Measurements from ENCODE around the gene TAAR5. TPM values are rescaled to one million over a fixed set of nuclear protein-coding genes. Genes with fewer than 3 reads are reported as not detected.
A peak's percentile ranks its signal among the peaks of the same experiment; 100 is the strongest.
"Not testable (repeated sequence)": the region's sequence is repeated elsewhere in the genome, so short reads cannot be mapped to it uniquely, and the experiment has no call there.

The TAAR5 gene
- polyA plus RNA-seq, 1 donor = not detected

DNA sequence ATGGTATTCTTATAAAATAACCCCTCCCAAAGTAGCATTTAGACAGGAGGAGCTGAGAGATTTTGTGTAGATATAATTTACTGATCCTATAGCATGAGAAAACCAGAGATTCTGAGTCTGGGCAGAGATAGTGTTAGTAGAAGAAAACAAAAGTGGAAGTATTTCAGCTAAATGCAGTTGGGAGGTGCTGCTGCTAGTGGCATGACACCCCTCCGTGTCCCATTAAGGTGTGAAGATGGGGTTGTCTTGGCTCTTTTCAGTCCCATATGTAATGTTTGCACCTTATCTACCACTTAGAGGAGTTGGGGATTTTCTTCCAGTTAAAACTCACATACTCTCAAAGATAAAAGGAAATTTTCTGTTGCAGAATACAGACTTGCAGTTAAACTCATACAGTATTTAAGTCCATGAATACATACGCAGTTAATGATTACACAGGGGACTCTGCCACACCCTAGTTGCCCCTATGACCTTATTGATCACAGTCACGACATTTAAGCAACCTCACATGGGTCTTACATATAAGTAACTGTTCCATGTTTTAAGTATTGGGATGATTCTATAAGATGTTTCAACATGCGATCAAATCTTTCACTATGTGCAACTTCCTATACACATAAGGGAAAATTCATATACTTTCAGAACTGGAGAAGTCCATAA is 23.0 kb upstream of the TAAR5 start:
- Histone ChIP-seq H3K36me3 (ENCODE audit: control insufficient read depth, insufficient read depth, low read length) (no peaks in the 10 kb centered on the region), H3K4me1 (ENCODE audit: control insufficient read depth, insufficient read depth, low read length) (peaks cover 19% of the 10 kb centered on the region), H3K27ac (ENCODE audit: low read length) (peak overlapping the region; percentile 64), H3K4me3 (ENCODE audit: low read length) (no peak overlapping the region), H3K9me3 (ENCODE audit: control insufficient read depth, low read depth, low read length) (no peaks in the 10 kb centered on the region), H3K27me3 (ENCODE audit: control insufficient read depth, insufficient read depth, low read length) (no peaks in the 10 kb centered on the region)
- peak; percentile 38 to 83 for DNase-seq
- WGBS (ENCODE audit: insufficient coverage, low lambda C conversion rate) = 80% methylated on average over 1 of the region's 4 CpGs

DNA sequence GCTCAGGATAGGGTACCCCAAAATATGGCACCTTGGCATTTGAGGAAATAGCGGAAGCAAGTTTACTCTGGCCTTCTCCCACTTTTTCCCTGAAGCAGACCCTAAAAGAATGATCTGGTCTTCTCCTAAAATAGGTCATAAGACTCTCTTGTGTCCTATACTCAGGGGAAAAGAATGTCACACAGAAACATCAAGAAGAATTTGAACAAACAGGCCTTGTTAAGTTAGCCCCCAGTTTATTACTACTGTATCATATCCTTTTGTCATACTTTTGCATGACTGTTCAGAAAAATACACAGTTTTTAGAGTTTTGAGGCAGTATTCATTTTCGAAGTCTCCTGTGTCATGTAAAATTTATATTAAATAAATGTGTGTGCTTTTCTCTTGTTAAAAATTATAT is 22.1 kb upstream of the TAAR5 start:
- H3K4me3 ChIP-seq (ENCODE audit: low read length) = no peak overlapping the region
- H3K27me3 ChIP-seq (ENCODE audit: control insufficient read depth, insufficient read depth, low read length) = no peaks in the 10 kb centered on the region
- H3K9me3 ChIP-seq (ENCODE audit: control insufficient read depth, low read depth, low read length) = no peaks in the 10 kb centered on the region
- WGBS (ENCODE audit: insufficient coverage, low lambda C conversion rate) = 93% methylated on average over 2 of the region's 2 CpGs
- H3K4me1 ChIP-seq (ENCODE audit: control insufficient read depth, insufficient read depth, low read length) = peaks cover 26% of the 10 kb centered on the region
- no peak for DNase-seq
- peak overlapping the region; percentile 64 for H3K27ac ChIP-seq (ENCODE audit: low read length)
- H3K36me3 ChIP-seq (ENCODE audit: control insufficient read depth, insufficient read depth, low read length) = no peaks in the 10 kb centered on the region

DNA sequence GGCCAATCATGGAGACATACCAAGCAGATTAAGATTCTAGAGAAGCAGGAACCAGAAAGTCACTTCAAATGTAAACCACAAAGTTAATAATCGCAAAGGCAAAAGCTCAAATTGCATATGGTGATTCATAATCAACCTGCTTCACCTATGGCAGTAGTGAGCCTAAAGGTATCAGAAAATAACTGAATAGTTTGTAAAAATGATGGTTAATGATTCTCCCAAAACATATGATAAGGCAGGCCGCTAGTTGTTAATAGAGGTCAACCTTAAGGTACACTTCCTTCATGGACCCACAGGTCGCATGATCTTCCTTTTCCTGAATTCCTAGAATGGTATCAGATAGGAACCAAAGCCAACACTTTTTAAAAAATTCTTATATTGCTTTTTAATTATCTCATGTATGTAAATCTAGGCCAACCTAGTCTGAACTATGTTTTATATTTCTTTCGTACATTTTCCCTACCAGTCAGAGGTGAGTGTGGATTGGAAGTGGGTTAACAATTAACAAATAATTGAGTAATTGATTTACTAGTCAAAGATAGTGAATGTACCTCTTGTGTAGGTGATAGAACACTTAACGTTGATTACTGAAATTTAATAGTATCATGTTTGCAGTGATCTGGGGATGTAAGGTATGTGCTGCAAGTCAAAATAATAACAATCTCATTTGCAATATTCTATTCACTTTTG is 18.1 kb upstream of the TAAR5 start:
- peak overlapping the region; percentile 69 for H3K27ac ChIP-seq (ENCODE audit: low read length)
- H3K4me1 ChIP-seq (ENCODE audit: control insufficient read depth, insufficient read depth, low read length) = peaks cover 23% of the 10 kb centered on the region
- H3K9me3 ChIP-seq (ENCODE audit: control insufficient read depth, low read depth, low read length) = no peaks in the 10 kb centered on the region
- 50% methylated on average over 1 of the region's 5 CpGs for WGBS (ENCODE audit: insufficient coverage, low lambda C conversion rate)
- no peak overlapping the region for H3K4me3 ChIP-seq (ENCODE audit: low read length)
- peak; percentile 54 to 87 for DNase-seq
- H3K27me3 ChIP-seq (ENCODE audit: control insufficient read depth, insufficient read depth, low read length) = no peaks in the 10 kb centered on the region
- H3K36me3 ChIP-seq (ENCODE audit: control insufficient read depth, insufficient read depth, low read length) = no peaks in the 10 kb centered on the region

DNA sequence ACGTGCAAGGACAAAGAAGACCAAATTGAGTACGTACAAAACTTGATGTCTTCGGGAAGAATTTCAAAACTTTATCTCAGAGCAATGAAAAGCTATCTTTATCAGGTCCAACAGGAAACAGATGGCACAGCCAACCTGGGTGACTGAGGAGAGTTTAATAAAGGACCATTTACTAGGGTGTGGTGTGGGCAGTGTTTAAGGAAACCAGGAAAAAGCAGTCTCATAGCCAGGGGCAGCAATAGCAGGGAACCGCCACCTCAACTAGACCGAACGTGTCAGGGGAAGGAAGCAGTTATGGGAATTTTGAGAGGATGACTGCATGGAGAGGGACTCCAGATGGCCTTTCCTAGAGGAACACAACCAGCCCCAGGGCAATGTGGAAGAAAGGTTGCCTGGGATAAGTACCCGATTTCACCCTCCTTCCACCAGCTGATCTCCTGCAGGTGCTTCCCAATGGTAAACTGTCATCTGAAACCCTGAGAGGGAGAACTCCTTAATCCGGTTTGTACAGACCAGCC is 15.2 kb upstream of the TAAR5 start:
- H3K9me3 ChIP-seq (ENCODE audit: control insufficient read depth, low read depth, low read length) = no peaks in the 10 kb centered on the region
- no peak overlapping the region for H3K27ac ChIP-seq (ENCODE audit: low read length)
- WGBS (ENCODE audit: insufficient coverage, low lambda C conversion rate) = no CpG with 5 or more reads among the region's 8 CpGs

DNA sequence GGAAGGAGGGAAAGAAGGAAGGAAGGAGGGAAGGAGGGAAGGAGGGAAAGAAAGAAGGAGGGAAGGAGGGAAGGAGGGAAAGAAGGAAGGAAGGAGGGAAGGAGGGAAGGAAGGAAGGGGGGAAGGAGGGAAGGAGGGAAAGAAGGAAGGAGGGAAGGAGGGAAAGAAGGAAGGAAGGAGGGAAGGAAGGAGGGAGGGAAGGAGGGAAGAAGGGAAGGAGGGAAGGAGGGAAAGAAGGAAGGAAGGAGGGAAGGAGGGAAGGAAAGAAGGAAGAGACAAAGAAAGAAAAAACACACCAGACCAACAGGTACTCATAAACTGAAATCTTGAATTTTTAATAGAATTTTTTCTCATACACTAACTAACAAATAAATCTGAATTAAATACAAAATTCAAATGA is 11.4 kb upstream of the TAAR5 start:
- H3K27ac ChIP-seq (ENCODE audit: low read length); H3K27me3 ChIP-seq (ENCODE audit: control insufficient read depth, insufficient read depth, low read length); H3K36me3 ChIP-seq (ENCODE audit: control insufficient read depth, insufficient read depth, low read length); H3K4me3 ChIP-seq (ENCODE audit: low read length); DNase-seq; H3K4me1 ChIP-seq (ENCODE audit: control insufficient read depth, insufficient read depth, low read length); H3K9me3 ChIP-seq (ENCODE audit: control insufficient read depth, low read depth, low read length): not testable (repeated sequence)

More for the DNA sequence above, 15.2 kb upstream of the TAAR5 start:
- Histone ChIP-seq H3K36me3 (ENCODE audit: control insufficient read depth, insufficient read depth, low read length) (no peaks in the 10 kb centered on the region), H3K27me3 (ENCODE audit: control insufficient read depth, insufficient read depth, low read length) (no peaks in the 10 kb centered on the region), H3K4me1 (ENCODE audit: control insufficient read depth, insufficient read depth, low read length) (peaks cover 13% of the 10 kb centered on the region), H3K4me3 (ENCODE audit: low read length) (no peak overlapping the region)
- DNase-seq = no peak

DNA sequence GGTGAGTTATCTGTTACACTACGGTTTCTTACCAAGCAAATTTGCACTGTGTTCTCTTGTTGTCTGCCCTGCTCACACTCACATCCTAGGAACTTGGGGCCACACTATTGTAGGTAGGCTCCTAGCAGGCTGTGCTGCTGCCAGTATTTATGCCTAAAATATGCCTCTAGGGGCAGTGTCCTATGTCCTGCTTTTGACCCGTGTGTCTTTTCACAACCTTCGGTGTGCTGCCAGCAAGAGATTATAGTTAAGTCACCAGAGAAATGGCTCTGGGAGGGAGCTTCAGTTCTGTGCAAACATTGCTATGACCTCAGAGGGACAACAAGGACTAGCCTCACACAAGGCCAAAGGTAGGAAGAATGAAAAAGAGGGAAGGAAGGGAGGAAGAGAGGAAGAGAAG is 8.9 kb upstream of the TAAR5 start:
- no peaks in the 10 kb centered on the region for H3K4me1 ChIP-seq (ENCODE audit: control insufficient read depth, insufficient read depth, low read length)
- no CpG with 5 or more reads among the region's 3 CpGs for WGBS (ENCODE audit: insufficient coverage, low lambda C conversion rate)
- peak; percentile 7 to 32 for DNase-seq
- H3K27ac ChIP-seq (ENCODE audit: low read length) = no peak overlapping the region
- no peaks in the 10 kb centered on the region for H3K36me3 ChIP-seq (ENCODE audit: control insufficient read depth, insufficient read depth, low read length)
- no peak overlapping the region for H3K4me3 ChIP-seq (ENCODE audit: low read length)
- H3K27me3 ChIP-seq (ENCODE audit: control insufficient read depth, insufficient read depth, low read length) = no peaks in the 10 kb centered on the region
- H3K9me3 ChIP-seq (ENCODE audit: control insufficient read depth, low read depth, low read length) = no peaks in the 10 kb centered on the region

DNA sequence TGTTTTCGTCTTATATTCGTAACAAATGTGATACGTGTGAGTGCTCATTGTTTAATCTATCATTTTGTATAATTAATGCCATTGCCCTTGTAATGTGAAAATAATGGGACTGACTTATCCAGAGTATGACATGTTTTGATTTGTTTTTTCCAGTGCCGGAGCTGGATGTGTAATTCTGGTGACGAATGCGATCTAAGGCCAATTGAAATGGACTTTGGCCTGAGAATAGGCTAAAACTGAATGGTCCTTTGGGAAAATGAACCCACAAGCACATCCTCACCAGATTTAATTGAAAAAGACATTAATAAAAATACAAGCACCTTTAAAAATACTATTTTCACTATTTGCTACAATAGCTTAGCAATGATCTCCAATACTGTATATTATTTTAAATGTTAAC is 6.7 kb upstream of the TAAR5 start:
- Histone ChIP-seq H3K27ac (ENCODE audit: low read length) (no peak overlapping the region), H3K36me3 (ENCODE audit: control insufficient read depth, insufficient read depth, low read length) (no peaks in the 10 kb centered on the region), H3K27me3 (ENCODE audit: control insufficient read depth, insufficient read depth, low read length) (no peaks in the 10 kb centered on the region), H3K4me3 (ENCODE audit: low read length) (no peak overlapping the region), H3K9me3 (ENCODE audit: control insufficient read depth, low read depth, low read length) (no peaks in the 10 kb centered on the region), H3K4me1 (ENCODE audit: control insufficient read depth, insufficient read depth, low read length) (no peaks in the 10 kb centered on the region)
- DNase-seq = no peak
- 100% methylated on average over 3 of the region's 6 CpGs for whole genome bisulfite sequencing (ENCODE audit: insufficient coverage, low lambda C conversion rate)

DNA sequence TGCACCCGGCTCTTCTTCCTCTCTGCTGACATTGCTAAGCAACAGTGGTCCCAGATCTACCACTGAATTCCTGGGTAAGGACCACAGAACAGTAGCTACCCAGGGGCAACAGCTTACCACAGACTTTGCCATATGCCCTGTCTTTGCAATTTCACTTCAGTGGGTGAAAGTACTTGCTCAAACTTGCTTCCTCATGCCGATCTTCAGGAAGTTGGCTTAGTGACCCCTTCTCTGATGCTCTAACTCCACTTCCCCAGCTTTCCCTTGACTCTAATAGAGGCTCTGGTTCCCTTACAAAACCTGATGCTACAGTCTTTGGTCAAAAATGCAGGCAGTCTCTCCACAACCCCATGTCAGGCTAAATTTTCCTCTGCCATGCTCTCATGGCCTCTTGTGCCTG is 3.3 kb upstream of the TAAR5 start:
- Histone ChIP-seq H3K4me1 (ENCODE audit: control insufficient read depth, insufficient read depth, low read length) (no peaks in the 10 kb centered on the region), H3K4me3 (ENCODE audit: low read length) (no peak overlapping the region), H3K27ac (ENCODE audit: low read length) (no peak overlapping the region), H3K9me3 (ENCODE audit: control insufficient read depth, low read depth, low read length) (no peaks in the 10 kb centered on the region), H3K36me3 (ENCODE audit: control insufficient read depth, insufficient read depth, low read length) (no peaks in the 10 kb centered on the region), H3K27me3 (ENCODE audit: control insufficient read depth, insufficient read depth, low read length) (no peaks in the 10 kb centered on the region)
- WGBS (ENCODE audit: insufficient coverage, low lambda C conversion rate) = no CpG with 5 or more reads among the region's 2 CpGs
- no peak for DNase-seq

DNA sequence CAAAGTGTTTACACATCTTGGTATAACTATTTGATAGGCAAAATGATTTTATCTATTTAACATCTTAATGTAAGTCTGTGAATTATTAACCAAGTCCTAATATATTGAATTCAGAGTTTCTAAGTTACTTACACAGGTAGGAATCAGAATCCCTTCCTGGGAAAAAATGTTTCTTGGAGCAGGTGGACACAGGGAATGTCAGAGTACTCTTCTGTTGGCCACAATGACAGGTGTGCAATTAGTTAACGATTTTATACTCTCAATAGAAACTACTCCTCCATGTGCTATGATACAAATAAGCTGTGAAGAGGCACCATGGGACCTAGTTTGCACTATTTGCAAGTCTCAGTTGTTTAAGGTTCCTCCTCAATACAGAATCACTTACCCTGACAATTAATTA is 821 bp upstream of the TAAR5 start:
- Histone ChIP-seq H3K4me3 (ENCODE audit: low read length) (no peak overlapping the region), H3K27ac (ENCODE audit: low read length) (no peak overlapping the region), H3K27me3 (ENCODE audit: control insufficient read depth, insufficient read depth, low read length) (no peaks in the 10 kb centered on the region), H3K4me1 (ENCODE audit: control insufficient read depth, insufficient read depth, low read length) (no peaks in the 10 kb centered on the region), H3K9me3 (ENCODE audit: control insufficient read depth, low read depth, low read length) (no peaks in the 10 kb centered on the region), H3K36me3 (ENCODE audit: control insufficient read depth, insufficient read depth, low read length) (no peaks in the 10 kb centered on the region)
- no CpG with 5 or more reads among the region's 1 CpG for WGBS (ENCODE audit: insufficient coverage, low lambda C conversion rate)
- no peak for DNase-seq

DNA sequence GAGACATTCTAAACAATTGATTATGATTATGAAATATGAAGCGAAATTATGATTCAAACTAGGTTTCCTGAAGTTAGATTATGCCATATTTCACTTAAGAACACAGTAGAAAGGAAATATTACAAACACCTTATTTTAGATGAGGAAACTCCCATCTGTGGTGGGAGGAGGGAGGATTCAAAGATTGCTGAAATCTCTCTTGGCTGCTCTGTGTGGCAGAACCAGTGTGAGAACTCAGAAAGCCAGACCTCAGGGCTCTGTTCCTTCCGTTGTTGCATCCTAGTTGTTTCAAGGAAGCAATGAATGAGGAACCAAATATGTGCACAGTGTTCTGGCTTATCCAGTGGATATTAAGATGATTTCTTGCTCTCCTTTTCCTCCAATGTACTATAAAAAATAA is 2.1 kb downstream of the TAAR5 start:
- 100% methylated on average over 1 of the region's 2 CpGs for WGBS (ENCODE audit: insufficient coverage, low lambda C conversion rate)
- Histone ChIP-seq H3K27me3 (ENCODE audit: control insufficient read depth, insufficient read depth, low read length) (no peaks in the 10 kb centered on the region), H3K27ac (ENCODE audit: low read length) (no peak overlapping the region), H3K36me3 (ENCODE audit: control insufficient read depth, insufficient read depth, low read length) (no peaks in the 10 kb centered on the region), H3K4me3 (ENCODE audit: low read length) (no peak overlapping the region), H3K9me3 (ENCODE audit: control insufficient read depth, low read depth, low read length) (no peaks in the 10 kb centered on the region), H3K4me1 (ENCODE audit: control insufficient read depth, insufficient read depth, low read length) (no peaks in the 10 kb centered on the region)
- DNase-seq = no peak

DNA sequence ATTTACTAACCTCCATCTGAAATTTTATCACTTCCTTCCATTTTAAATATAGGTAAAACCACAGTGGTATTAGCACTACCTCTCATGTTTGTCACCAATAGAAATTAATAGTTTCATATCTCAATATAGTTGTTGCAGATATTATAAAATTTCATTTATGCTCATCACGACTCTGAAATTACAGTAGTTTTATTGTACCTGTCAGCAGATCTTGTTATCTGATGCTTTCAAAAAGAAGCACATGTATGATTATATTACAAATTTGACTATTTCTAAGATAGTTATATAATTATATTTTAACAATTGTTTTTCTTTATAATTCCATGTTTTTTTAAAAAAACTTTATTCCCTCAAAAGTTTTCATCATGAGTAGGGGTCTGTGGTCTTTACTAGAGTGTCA is 4.8 kb downstream of the TAAR5 start:
- H3K4me3 ChIP-seq (ENCODE audit: low read length) = no peak overlapping the region
- H3K27me3 ChIP-seq (ENCODE audit: control insufficient read depth, insufficient read depth, low read length) = no peaks in the 10 kb centered on the region
- no peaks in the 10 kb centered on the region for H3K9me3 ChIP-seq (ENCODE audit: control insufficient read depth, low read depth, low read length)
- no peaks in the 10 kb centered on the region for H3K4me1 ChIP-seq (ENCODE audit: control insufficient read depth, insufficient read depth, low read length)
- H3K27ac ChIP-seq (ENCODE audit: low read length) = no peak overlapping the region
- DNase-seq = no peak
- H3K36me3 ChIP-seq (ENCODE audit: control insufficient read depth, insufficient read depth, low read length) = no peaks in the 10 kb centered on the region
- no CpG with 5 or more reads among the region's 1 CpG for WGBS (ENCODE audit: insufficient coverage, low lambda C conversion rate)
